22Rv1 (cell line): ENCODE results near the gene SMYD3.

Experiments
- CTCF ChIP-seq: fragments of 450-650 bp; IDR thresholded peaks from 2 replicates; pipeline ENCODE4 v1.5.1; 2017; ENCODE audit warnings: mild to moderate bottlenecking
- ZFX ChIP-seq: fragments of 450-650 bp; IDR thresholded peaks from 2 replicates; pipeline ENCODE4 v1.6.1; 2017; ENCODE audit warnings: antibody characterized with exemption, borderline replicate concordance

- no peak for TF ChIP-seq CTCF
- no peak for TF ChIP-seq ZFX
Measured at GRCh38 chr1:246295340-246295739, 211.7 kb downstream of the SMYD3 start.
